IMR-90 (cell line): ENCODE measurements around the gene RIPK3. TPM values are rescaled to one million over a fixed set of nuclear protein-coding genes. Genes with fewer than 3 reads are reported as not detected.

ENCODE experiments used
- ATAC-seq: fragments of 200-7000 bp; cut with Tn5 transposase; 2 replicates; pipeline ENCODE4 v1.9.1; 2020; ENCODE audit warnings: low read depth, mild to moderate bottlenecking, moderate library complexity
- BruUV-seq: library from RNA; stranded (reverse); fragments of 400-500 nt; replicated peaks from 2 replicates; lab custom pipeline; 2021; lab: Mats Ljungman, UMichigan
- CTCF ChIA-PET: fragments of 300-600 bp; formaldehyde crosslinking; extraction: SDS; loops from one replicate; lab custom pipeline; 2021; ENCODE audit warnings: antibody characterized with exemption; lab: Yijun Ruan, JAX
- POLR2A ChIA-PET: fragments of 300-600 bp; sonication (Branson Sonifier 250); formaldehyde crosslinking; loops from one replicate; lab custom pipeline; 2022; ENCODE audit warnings: antibody characterized with exemption; ENCODE audit not compliant: unreplicated experiment; lab: Charles Lee
- DNase-seq: peaks from one replicate; pipeline ENCODE4 v3.0.0; 2013
- H2AFZ ChIP-seq: replicated peaks from 2 replicates; pipeline ENCODE3; 2013; ENCODE audit warnings: low read length, mild to moderate bottlenecking; ENCODE audit not compliant: poor library complexity
- H2AK5ac ChIP-seq: 2 replicates; pipeline ENCODE4 v1.6.1; 2013; ENCODE audit warnings: low read depth, low read length, inconsistent platforms
- H2AK9ac ChIP-seq: replicated peaks from 2 replicates; pipeline ENCODE3; 2013; ENCODE audit warnings: mild to moderate bottlenecking, low read depth, low read length, moderate library complexity; ENCODE audit not compliant: poor library complexity
- H2BK120ac ChIP-seq: 2 replicates; pipeline ENCODE4 v1.6.1; 2013; ENCODE audit warnings: low read depth, low read length, inconsistent platforms
- H2BK15ac ChIP-seq: 3 replicates; pipeline ENCODE4 v1.6.1; 2013; ENCODE audit warnings: low read depth, low read length, inconsistent platforms
- H2BK20ac ChIP-seq: 2 replicates; pipeline ENCODE4 v1.6.1; 2013; ENCODE audit warnings: low read depth, mild to moderate bottlenecking, inconsistent platforms, low read length, moderate library complexity
- H2BK5ac ChIP-seq: 2 replicates; pipeline ENCODE4 v1.6.1; 2013; ENCODE audit warnings: mild to moderate bottlenecking, low read depth, low read length, inconsistent platforms; ENCODE audit not compliant: poor library complexity, severe bottlenecking
- H3K14ac ChIP-seq: replicated peaks from 2 replicates; pipeline ENCODE4 v1.6.1; 2013; ENCODE audit warnings: low read depth, low read length, inconsistent platforms
- H3K18ac ChIP-seq: 2 replicates; pipeline ENCODE4 v1.6.1; 2013; ENCODE audit warnings: low read depth, low read length, control low read depth
- H3K23ac ChIP-seq: 2 replicates; pipeline ENCODE4 v1.6.1; 2013; ENCODE audit warnings: low read depth, low read length, inconsistent platforms
- H3K27ac ChIP-seq: 2 replicates; pipeline ENCODE4 v1.5.1; 2013; ENCODE audit warnings: mild to moderate bottlenecking, control low read depth, low read length; ENCODE audit not compliant: insufficient read depth
- H3K27me3 ChIP-seq: 2 replicates; pipeline ENCODE4 v1.6.1; 2013; ENCODE audit warnings: low read length; ENCODE audit not compliant: control insufficient read depth, insufficient read depth
- H3K36me3 ChIP-seq: 2 replicates; pipeline ENCODE4 v1.6.1; 2013; ENCODE audit warnings: low read length, mixed read lengths; ENCODE audit not compliant: control insufficient read depth, insufficient read depth
- H3K4ac ChIP-seq: 2 replicates; pipeline ENCODE4 v1.6.1; 2013; ENCODE audit warnings: low read depth, low read length, inconsistent platforms
- H3K4me1 ChIP-seq: 2 replicates; pipeline ENCODE4 v1.6.1; 2013; ENCODE audit warnings: low read length, mixed read lengths; ENCODE audit not compliant: control insufficient read depth, insufficient read depth
- H3K4me2 ChIP-seq: 2 replicates; pipeline ENCODE4 v1.6.1; 2013; ENCODE audit warnings: low read depth, mild to moderate bottlenecking, control low read depth, low read length, moderate library complexity
- H3K4me3 ChIP-seq: 2 replicates; pipeline ENCODE4 v1.5.1; 2013; ENCODE audit warnings: low read depth, mild to moderate bottlenecking, control low read depth, low read length, moderate library complexity; ENCODE audit not compliant: insufficient read depth
- H3K56ac ChIP-seq: 2 replicates; pipeline ENCODE4 v1.6.1; 2013; ENCODE audit warnings: low read length, inconsistent platforms; ENCODE audit not compliant: insufficient read depth; ENCODE audit errors: extremely low read depth
- H3K79me1 ChIP-seq, 2 experiments: 2 replicates each; pipeline ENCODE4 v1.6.1; 2013; ENCODE audit warnings: low read length in 2 of 2, inconsistent platforms in 1 of 2, low read depth in 1 of 2
- H3K9ac ChIP-seq: 2 replicates; pipeline ENCODE4 v1.6.1; 2013; ENCODE audit warnings: low read depth, low read length, control low read depth
- H3K9me1 ChIP-seq: 2 replicates; pipeline ENCODE4 v1.6.1; 2013; ENCODE audit warnings: low read length, inconsistent platforms; ENCODE audit not compliant: insufficient read depth
- H3K9me3 ChIP-seq: 2 replicates; pipeline ENCODE4 v1.6.1; 2013; ENCODE audit warnings: low read length; ENCODE audit not compliant: control insufficient read depth, insufficient read depth
- H4K20me1 ChIP-seq: 2 replicates; pipeline ENCODE4 v1.6.1; 2013; ENCODE audit warnings: low read length, inconsistent platforms; ENCODE audit not compliant: insufficient read depth
- H4K5ac ChIP-seq: 2 replicates; pipeline ENCODE4 v1.6.1; 2013; ENCODE audit warnings: mild to moderate bottlenecking, low read depth, low read length, control low read depth
- H4K8ac ChIP-seq, 2 experiments: 2 replicates each; pipeline ENCODE4 v1.6.1; 2013; ENCODE audit warnings: low read depth in 2 of 2, low read length in 2 of 2, control low read depth in 1 of 2, inconsistent platforms in 1 of 2
- H4K91ac ChIP-seq: 2 replicates; pipeline ENCODE4 v1.6.1; 2013; ENCODE audit warnings: low read depth, low read length, inconsistent platforms; ENCODE audit not compliant: insufficient read depth
- BHLHE40 ChIP-seq: fragments of 150-350 bp; IDR thresholded peaks from 2 replicates; pipeline ENCODE4 v1.6.1; 2016; ENCODE audit warnings: mild to moderate bottlenecking, low read depth, low read length
- CTCF ChIP-seq: conservative IDR thresholded peaks from 2 replicates; pipeline ENCODE4 v1.5.1; 2012; ENCODE audit warnings: mild to moderate bottlenecking, low read depth, low read length, improper control_type of control experiment
- ELK1 ChIP-seq: fragments of 150-350 bp; IDR thresholded peaks from 2 replicates; pipeline ENCODE4 v1.6.1; 2016; ENCODE audit warnings: low read depth, mild to moderate bottlenecking, low read length, moderate library complexity, borderline replicate concordance
- MAZ ChIP-seq: IDR thresholded peaks from 2 replicates; pipeline ENCODE4 v1.6.1; 2012; ENCODE audit warnings: low read depth, mild to moderate bottlenecking, low read length, improper control_type of control experiment, moderate library complexity, borderline replicate concordance
- MXI1 ChIP-seq: IDR thresholded peaks from 2 replicates; pipeline ENCODE4 v1.6.1; 2012; ENCODE audit warnings: low read depth, mild to moderate bottlenecking, low read length, moderate library complexity, borderline replicate concordance
- NFE2L2 ChIP-seq: fragments of 150-350 bp; IDR thresholded peaks from 2 replicates; pipeline ENCODE4 v1.6.1; 2016; ENCODE audit warnings: low read depth, mild to moderate bottlenecking, low read length
- POLR2A ChIP-seq: IDR thresholded peaks from 2 replicates; pipeline ENCODE4 v1.6.1; 2012; ENCODE audit warnings: mild to moderate bottlenecking, low read depth, low read length
- RAD21 ChIP-seq: IDR thresholded peaks from 2 replicates; pipeline ENCODE4 v1.6.1; 2012; ENCODE audit warnings: low read length, improper control_type of control experiment
- RCOR1 ChIP-seq: IDR thresholded peaks from 2 replicates; pipeline ENCODE4 v1.6.1; 2012; ENCODE audit warnings: mild to moderate bottlenecking, low read length, improper control_type of control experiment; ENCODE audit not compliant: insufficient replicate concordance
- RFX5 ChIP-seq: IDR thresholded peaks from 2 replicates; pipeline ENCODE4 v1.8.0; 2012; ENCODE audit warnings: low read depth, mild to moderate bottlenecking, low read length, moderate library complexity
- SMC3 ChIP-seq: fragments of 150-350 bp; IDR thresholded peaks from 2 replicates; pipeline ENCODE4 v1.6.1; 2016; ENCODE audit warnings: low read depth, mild to moderate bottlenecking, antibody characterized with exemption, low read length, moderate library complexity
- USF2 ChIP-seq: fragments of 150-350 bp; IDR thresholded peaks from 2 replicates; pipeline ENCODE4 v1.6.1; 2017; ENCODE audit warnings: mild to moderate bottlenecking, antibody characterized with exemption, low read length, low read depth
- WGBS, 2 experiments: methylation state at CpG; one replicate each; pipeline versions ENCODE4 v1.1.5 to v1.1.7; 2013; ENCODE audit warnings: missing lambda C conversion rate in 2 of 2; ENCODE audit not compliant: insufficient read length in 1 of 2; ENCODE audit errors: extremely low coverage in 2 of 2; 5-methylcytosine and 5-hydroxymethylcytosine counted together
- dilution Hi-C: fragments of 300-500 bp; cut with HindIII; formaldehyde crosslinking; loops from one replicate; pipeline ENCODE4 v1.14.3; 2018; ENCODE audit warnings: low sequenced_read_pairs; ENCODE audit not compliant: unreplicated experiment
- in situ Hi-C: fragments of 300-500 bp; cut with MboI; formaldehyde crosslinking; loops from 3 replicates; pipeline ENCODE4 v1.14.3; 2019; ENCODE audit warnings: low sequenced_read_pairs, inconsistent platforms, mixed read lengths
- intact Hi-C: fragments of 100-400 bp; cut with micrococcal nuclease; formaldehyde crosslinking; loops from 2 replicates; pipeline ENCODE4 v1.10.0; 2022
- polyA plus RNA-seq, 3 experiments: library from polyadenylated mRNA; depleted of rRNA; stranded (reverse); fragments of >200 nt; gene quantifications; 2 replicates each; pipeline ENCODE4 v1.2.3, GENCODE V29; 2012; ENCODE audit warnings: low replicate concordance in 1 of 3
- total RNA-seq: library from RNA; depleted of rRNA; stranded (reverse); fragments of >200 nt; gene quantifications from 2 replicates; pipeline ENCODE4 v1.2.3, GENCODE V29; 2012

RIPK3 gene
- total and polyA plus RNA-seq, 2 of the 4 experiments (the other 2 are of a cell fraction), result 0.09 TPM; not detected in 1

- H3K27ac ChIP-seq, result no peak overlapping the region
- H2AFZ ChIP-seq, result no peak overlapping the region
- H2BK20ac ChIP-seq, result no peak overlapping the region
- no peak overlapping the region for H3K4me2 ChIP-seq
- H3K4me3 ChIP-seq, result no peak overlapping the region
- CTCF ChIA-PET, result interaction anchor here (1.2 kb wide), 2 partner anchors 10 to 14 kb away, joined by 4 to 6 read pairs; no protein-coding TSS in a partner anchor
- BruUV-seq, result no TSS peak
- H3K9me1 ChIP-seq, result no peaks in the 10 kb centered on the region
- no peak overlapping the region for H3K9ac ChIP-seq
- H3K36me3 ChIP-seq, result no peaks in the 10 kb centered on the region
- H2AK9ac ChIP-seq, result no peak overlapping the region
- H3K14ac ChIP-seq, result no peak overlapping the region
- H3K23ac ChIP-seq, result no peak overlapping the region
- TF ChIP-seq SMC3 (no peak), MAZ (no peak), BHLHE40 (no peak), MXI1 (no peak), RFX5 (no peak), POLR2A (no peak), NFE2L2 (no peak), USF2 (no peak), ELK1 (no peak), CTCF (no peak), RAD21 (no peak), RCOR1 (no peak)
- H2BK120ac ChIP-seq, result no peak overlapping the region
- no peak overlapping the region for H3K56ac ChIP-seq
- no peak for DNase-seq
- H4K8ac ChIP-seq, result no peak overlapping the region
- H3K4ac ChIP-seq, result no peak overlapping the region
- in situ Hi-C loops, result no loop called here
- no peak overlapping the region for H2BK5ac ChIP-seq
- no peak overlapping the region for H4K91ac ChIP-seq
- no peak overlapping the region for H2BK15ac ChIP-seq
- POLR2A ChIA-PET, result no interaction called here
- dilution Hi-C loops, result no loop called here
- peaks cover 3% of the 10 kb centered on the region for H3K4me1 ChIP-seq
- H4K20me1 ChIP-seq, result no peaks in the 10 kb centered on the region
- no peak for ATAC-seq
- H3K9me3 ChIP-seq, result no peaks in the 10 kb centered on the region
- H4K5ac ChIP-seq, result no peak overlapping the region
- intact Hi-C loops, result no loop called here
- H3K79me1 ChIP-seq, result no peaks in the 10 kb centered on the region
- H3K27me3 ChIP-seq, result peaks cover 41% of the 10 kb centered on the region
- no peak overlapping the region for H3K18ac ChIP-seq
- H2AK5ac ChIP-seq, result no peak overlapping the region
- WGBS, 2 experiments, result 0% methylated on average over 1 of the region's 1 CpG; no CpG with 5 or more reads in 1 of the 2 experiments
Measured at GRCh38 chr14:24347134-24347533, 7.3 kb upstream of the RIPK3 start.
